NAMALWA (cell line): ENCODE measurements around the gene KCTD19.
A peak's percentile ranks its signal among the peaks of the same experiment; 100 is the strongest.

Experiments used
- DNase-seq: peaks from one replicate; pipeline ENCODE4 v3.0.0-alpha.2; 2015; ENCODE audit warnings: low spot score

KCTD19 gene

DNA sequence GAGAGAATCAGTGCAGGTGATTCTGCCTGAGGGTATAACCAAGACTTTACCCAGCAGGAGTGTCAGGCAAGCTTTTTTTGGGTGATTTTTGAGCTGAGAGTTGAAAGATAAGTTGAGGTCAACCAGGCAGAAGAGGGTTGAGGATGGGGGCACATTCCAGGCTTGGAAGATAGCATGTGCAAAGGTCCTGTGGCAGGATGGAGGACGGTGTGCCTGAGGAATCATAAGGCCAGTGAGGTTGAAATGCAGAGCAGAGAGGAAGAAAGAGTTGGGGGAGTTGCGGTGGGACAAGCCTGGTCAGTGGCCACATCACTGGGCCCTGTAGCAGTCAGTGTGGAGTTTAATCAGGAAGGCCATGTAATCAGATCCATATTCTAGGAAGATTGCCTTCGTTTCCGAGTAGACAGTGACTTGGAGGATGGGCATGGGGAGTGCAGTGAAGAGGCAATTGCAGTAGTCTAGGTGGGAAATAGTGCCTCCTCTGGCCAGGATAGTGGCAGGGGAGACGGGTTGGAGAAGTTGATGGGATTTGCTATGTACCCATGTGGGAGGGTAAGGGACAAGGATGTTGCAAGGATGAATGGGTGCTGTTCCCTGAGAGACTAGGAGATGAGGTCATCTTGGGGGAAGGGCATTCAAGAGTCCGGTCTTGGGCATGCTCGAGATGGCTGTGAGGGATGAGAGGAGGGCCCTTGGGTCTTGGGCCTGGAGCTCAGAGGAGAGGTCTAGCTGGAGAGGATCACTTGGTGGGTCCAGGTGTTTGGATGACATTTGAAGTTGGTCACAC, 43.3 kb downstream of the KCTD19 start:
- no peak for DNase-seq

- DNase-seq: no peak
These were observed 44.1 kb downstream of the KCTD19 start for GRCh38 chr16:67282447-67282805.

DNA sequence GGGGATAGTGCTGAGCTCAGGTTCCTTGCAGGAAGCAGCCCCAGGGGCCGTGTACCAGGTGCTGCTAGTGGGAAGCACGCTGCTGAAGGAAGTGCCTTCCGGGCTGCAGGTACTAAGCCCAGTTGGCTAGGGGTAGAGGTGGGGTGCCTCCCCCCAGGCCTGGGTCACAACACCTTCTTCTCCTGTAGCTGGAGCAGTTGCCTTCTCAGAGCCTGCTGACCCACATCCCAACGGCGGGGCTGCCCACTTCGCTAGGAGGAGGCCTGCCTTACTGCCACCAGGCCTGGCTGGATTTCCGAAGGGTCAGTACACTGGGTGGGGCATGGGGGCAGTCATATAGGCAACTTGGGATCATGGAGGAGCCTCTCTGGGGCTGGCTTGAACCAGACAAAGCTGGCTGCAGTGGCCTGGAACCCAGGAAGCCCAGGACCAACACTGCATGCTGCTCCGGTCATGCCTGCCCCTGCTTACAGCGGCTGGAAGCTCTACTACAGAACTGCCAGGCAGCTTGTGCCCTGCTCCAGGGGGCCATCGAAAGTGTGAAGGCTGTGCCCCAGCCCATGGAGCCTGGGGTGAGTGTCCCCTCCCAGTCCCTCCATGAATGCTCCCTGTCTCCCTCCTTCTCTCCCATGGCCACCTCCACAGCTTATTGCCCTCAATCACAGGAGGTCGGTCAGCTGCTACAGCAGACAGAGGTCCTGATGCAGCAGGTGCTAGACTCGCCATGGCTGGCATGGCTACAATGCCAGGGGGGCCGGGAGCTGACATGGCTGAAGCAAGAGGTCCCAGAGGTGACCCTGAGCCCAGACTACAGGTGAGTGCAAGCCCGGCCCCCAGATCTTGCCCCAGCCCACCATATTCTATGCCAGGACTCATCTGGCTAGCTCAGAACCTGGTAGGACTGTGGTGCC, 44.8 kb downstream of the KCTD19 start:
- DNase-seq: no peak

GRCh38 chr16:67280090-67281015, 46.2 kb downstream of the KCTD19 start:
- DNase-seq: no peak

DNA sequence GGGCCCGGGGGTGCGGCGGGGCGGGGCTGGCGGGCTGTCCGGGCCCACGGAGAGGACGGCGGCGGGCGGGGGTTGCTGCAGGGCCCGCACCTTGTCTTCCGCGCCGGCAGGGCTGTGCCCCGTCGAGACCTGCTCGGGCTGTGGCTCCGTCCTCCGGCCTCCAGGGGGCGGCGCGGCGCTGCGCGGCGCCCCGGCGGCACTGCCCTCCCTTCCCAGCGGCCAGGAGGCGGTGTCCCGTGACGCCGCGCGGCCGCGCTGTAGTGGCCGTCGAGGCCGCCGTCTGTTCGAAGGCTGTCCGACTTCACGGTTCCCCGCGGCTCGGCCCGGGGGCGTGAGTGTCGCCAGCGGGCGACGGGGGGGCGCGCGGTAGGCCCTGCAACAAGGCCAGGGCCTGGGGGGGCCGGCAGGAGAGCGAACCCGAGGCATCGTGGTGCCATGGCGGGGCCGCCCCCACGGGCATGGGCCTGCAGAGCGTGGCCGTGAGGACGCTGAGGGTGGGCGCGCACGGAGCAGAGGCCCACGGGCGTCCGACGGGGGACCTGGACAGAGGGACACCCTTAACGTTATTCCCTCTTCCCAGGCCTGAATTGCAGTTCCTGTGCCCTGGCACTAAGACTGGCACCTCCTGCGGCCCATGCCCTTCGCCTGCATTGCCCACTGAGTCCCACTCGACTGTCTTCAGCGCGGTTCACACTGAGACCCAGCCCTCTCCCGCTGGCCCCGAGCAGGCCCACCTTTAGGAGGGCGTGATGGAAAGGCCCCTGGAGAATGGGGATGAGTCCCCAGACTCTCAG, 47.0 kb downstream of the KCTD19 start, which contains the start of gene PLEKHG4:
Gene PLEKHG4 (plus strand): TSS at position 237 of the 794 bp plus-strand sequence. CDS start 513 bp downstream, at position 750.
- peak; percentile 83 for DNase-seq

DNA sequence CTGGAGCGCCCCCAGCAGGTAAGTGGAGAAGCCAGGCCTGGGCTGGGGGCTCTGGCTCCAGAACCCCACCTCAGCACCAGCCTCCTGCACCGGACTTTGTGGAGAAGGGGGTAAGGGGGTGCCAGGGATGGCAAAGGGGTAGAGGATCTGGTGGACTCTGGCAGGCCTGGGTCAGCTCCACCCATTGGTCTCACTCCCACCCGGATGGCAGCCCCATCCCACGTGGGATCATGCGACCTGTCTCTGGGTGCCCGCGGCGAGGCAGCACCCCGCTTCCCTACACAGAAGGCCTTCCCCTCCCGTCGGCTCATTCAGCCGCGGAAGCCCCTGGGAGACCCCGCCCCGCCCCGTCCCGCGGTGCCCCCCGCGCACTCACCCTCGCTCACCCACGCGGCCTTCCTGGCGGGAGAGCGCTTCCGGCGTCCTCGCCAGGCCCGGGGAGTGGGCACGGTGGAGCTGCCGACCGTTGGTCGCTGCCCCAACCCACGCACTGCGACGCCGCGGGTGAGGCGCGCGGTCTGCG, 47.7 kb downstream of the KCTD19 start:
- peak; percentile 58 for DNase-seq

GRCh38 chr16:67277999-67278772, 48.4 kb downstream of the KCTD19 start:
- DNase-seq: no peak

DNA sequence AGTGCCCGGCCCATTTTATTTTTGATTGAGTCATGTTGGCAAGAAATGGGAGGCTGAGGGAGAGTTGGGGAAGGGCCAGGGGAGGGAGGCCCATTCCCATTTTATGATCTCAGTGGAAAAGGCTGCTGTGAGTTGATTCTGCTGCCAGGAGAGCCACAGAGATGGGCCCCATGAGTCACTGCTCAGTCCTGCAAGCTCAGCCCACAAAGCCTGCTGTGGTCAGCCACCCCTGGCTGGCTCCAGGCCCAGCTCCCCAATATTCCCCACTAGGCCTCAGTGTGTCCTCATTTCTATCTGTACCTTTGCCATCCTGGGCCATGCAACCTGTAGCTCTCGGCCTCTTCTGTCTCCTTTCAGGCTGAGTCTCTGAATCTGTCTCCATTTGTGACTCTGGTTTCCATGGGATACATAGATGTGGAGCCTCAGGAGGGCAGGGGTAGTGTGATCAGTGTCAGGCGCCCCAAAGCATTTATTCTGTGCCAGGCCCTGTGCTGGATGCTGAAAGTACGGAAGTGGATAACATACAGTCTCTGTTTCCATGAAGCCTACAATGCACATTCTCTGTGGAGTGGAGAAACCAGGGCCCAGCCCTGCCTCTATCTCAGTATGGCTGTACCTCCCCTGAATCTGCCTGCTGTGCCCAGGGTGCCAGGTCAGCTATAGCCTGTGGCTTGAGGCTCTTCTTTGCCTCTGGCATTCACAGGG, 49.1 kb downstream of the KCTD19 start:
- DNase-seq: no peak

DNA sequence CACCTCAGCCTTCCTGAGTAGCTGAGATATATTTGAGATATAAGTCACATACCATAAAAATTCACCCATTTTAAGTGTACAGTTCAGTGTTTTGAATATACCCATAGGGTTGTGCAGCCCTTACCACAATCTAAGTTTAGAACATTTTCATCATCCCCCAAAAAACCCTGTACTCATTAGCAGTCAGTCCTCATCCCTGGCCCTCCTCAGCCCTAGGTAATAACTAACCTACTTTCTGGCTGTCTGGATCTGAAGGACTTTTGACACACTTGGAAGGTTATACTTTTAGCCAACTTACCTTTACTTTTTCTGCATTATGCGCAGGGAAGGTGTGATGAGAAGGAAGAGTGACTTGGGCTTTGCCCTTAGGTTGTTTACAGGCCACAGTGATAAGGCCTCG, 51.2 kb downstream of the KCTD19 start:
- no peak for DNase-seq

DNA sequence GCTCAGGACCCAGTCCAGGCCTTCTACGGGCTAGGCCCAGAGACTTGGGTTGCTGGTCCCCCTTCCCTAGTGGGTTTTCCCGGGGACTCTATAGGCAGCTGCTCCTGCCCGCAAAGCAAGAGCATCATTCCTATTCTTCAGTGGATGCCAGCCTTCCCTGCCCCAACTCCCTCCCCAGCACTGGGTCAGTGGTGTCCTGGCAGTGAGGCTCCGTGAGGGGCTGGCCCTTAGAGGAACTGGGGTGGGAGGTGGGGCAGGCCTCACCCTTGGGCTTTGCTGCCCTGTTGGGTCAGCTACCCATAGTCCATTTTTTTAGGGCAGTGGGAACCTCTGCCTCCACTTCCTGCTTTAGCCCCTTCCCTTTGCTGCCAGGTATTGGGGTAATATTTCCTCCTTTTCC, 55.1 kb downstream of the KCTD19 start:
- no peak for DNase-seq

- DNase-seq: no peak
These were observed 55.6 kb downstream of the KCTD19 start for GRCh38 chr16:67270931-67271338.

DNA sequence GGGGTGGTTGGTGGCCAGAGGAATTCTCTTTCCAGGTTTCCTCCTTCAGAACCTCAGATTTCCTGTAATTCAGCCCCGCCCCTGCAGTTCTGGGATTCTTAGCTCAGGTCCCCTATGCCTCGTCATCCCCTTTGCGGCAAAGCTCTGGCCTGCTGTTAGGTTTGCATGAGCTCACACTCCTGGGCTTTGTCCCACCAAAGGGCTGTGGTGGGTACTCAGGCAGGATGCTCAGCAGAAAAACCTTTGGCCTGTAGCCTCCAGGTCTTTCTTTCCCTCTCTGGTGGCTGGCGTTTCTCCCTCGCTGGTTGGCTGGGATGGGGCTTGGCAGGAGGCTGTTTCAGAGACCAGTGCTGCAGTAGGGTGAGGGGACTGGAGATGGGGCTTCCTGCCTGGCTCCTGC, 56.8 kb downstream of the KCTD19 start:
- DNase-seq: no peak

GRCh38 chr16:67268136-67268579, 58.4 kb downstream of the KCTD19 start:
- DNase-seq: no peak

- no peak for DNase-seq
These were observed 60.7 kb downstream of the KCTD19 start for GRCh38 chr16:67265834-67266233.

DNA sequence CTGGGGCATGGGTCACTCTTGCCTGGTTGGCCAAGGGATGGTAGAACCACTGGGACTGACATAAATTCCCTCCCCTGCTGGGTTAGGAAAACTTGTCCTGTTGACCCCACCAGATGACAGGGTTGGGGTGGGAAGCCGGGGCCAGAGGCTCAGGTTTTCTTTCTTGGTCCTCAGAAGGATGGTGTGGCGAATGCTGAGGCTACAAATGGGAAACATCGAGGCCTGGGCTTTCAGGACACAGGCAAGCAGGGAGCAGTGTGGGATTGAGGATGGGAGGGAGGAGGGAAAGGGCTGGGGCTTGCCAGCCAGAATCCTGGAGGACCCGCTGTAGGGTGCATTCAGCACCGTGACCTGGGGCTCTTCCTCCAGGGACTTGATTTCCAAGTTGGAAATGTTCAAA, 61.7 kb downstream of the KCTD19 start:
- no peak for DNase-seq

DNA sequence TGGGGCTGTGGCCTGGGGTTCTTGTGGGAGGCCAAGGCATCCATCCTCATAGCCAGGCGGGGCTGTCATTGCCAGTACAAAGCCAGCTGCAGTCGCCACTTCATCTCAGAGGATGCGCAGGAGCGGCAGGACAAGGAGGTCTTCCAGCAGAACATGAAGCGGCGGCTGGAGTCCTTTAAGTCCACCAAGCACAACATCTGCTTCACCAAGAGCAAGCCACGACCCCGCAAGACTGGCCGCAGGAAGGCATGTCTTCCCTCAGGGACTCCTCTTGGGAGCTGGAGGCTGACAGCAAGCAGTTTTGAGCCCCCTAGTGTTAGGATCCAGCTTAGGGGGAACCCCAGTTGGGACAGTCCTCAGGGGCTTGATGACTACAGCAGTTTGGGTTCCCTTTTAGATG, 62.3 kb downstream of the KCTD19 start:
- DNase-seq: no peak

- DNase-seq: no peak
These were observed 63.3 kb downstream of the KCTD19 start for GRCh38 chr16:67263201-67263600.

GRCh38 chr16:67260426-67261063, 66.0 kb downstream of the KCTD19 start:
- peak; percentile 76 for DNase-seq

GRCh38 chr16:67259705-67260104, 66.8 kb downstream of the KCTD19 start:
- DNase-seq: no peak
